ENCODE results near the gene NXT1. TPM values are rescaled to one million over a fixed set of nuclear protein-coding genes. Genes with fewer than 3 reads are reported as not detected.

Gene NXT1
- total and polyA plus RNA-seq, 2 experiments from 2014 or later = 30.2 to 34.4 TPM

GRCh38 chr20:23313271-23313670, 37.3 kb upstream of the NXT1 start:
- peaks cover 3% of the 10 kb centered on the region for H3K27me3 Mint-ChIP-seq (ENCODE audit: insufficient read depth, low read depth, poor library complexity)
- H2AFZ ChIP-seq = no peak overlapping the region
- no peaks in the 10 kb centered on the region for H3K36me3 ChIP-seq (ENCODE audit: insufficient read depth)
- H3K36me3 Mint-ChIP-seq (ENCODE audit: low read depth) = no peaks in the 10 kb centered on the region; the same call in 2 of the 3 replicates
- no peak overlapping the region for H3K27ac ChIP-seq (ENCODE audit: low read depth)
- H3K4me3 ChIP-seq = no peak overlapping the region
- no peak overlapping the region for H3K4me2 ChIP-seq
- H3F3A ChIP-seq (replicated peaks; ENCODE audit: low read depth) = no peaks in the 10 kb centered on the region
- H3K4me3 Mint-ChIP-seq = no peak overlapping the region
- H3K4me1 ChIP-seq (ENCODE audit: insufficient read depth) = no peaks in the 10 kb centered on the region
- TF ChIP-seq ZNF331 (CRISPR knock-in tag; IDR thresholded peaks at IDR 0.05; ENCODE audit: low read depth) (no peak), JUNB (IDR thresholded peaks at IDR 0.05; ENCODE audit: unreplicated experiment) (no peak), POLR2AphosphoS5 (IDR thresholded peaks at IDR 0.05; ENCODE audit: low read depth) (no peak), ZNF114 (CRISPR knock-in tag; IDR thresholded peaks at IDR 0.05) (no peak), CREB1 (CRISPR knock-in tag; IDR thresholded peaks at IDR 0.05; ENCODE audit: low read depth) (no peak)
- no peaks in the 10 kb centered on the region for H3K79me2 ChIP-seq (replicated peaks; ENCODE audit: insufficient read depth)
- H3K27me3 ChIP-seq (ENCODE audit: insufficient read depth) = no peaks in the 10 kb centered on the region
- no peaks in the 10 kb centered on the region for H4K20me1 ChIP-seq (replicated peaks; ENCODE audit: insufficient read depth)
- H3K9me2 ChIP-seq (ENCODE audit: insufficient read depth) = no peaks in the 10 kb centered on the region
- no peak overlapping the region for H3K27ac Mint-ChIP-seq
- peaks cover 2% of the 10 kb centered on the region; the same call in 2 of the 3 replicates for H3K9me3 Mint-ChIP-seq
- DNase-seq (ENCODE audit: low spot score) = no peak
- no peak for ATAC-seq
- H3K4me1 Mint-ChIP-seq = no peaks in the 10 kb centered on the region

GRCh38 chr20:23314699-23315098, 35.9 kb upstream of the NXT1 start:
- H3K27ac ChIP-seq (ENCODE audit: low read depth) = no peak overlapping the region
- H2AFZ ChIP-seq = no peak overlapping the region
- H3K79me2 ChIP-seq (replicated peaks; ENCODE audit: insufficient read depth) = no peaks in the 10 kb centered on the region
- H3K27me3 ChIP-seq (ENCODE audit: insufficient read depth) = no peaks in the 10 kb centered on the region
- Mint-ChIP-seq H3K27me3 (ENCODE audit: insufficient read depth, low read depth, poor library complexity) (peaks cover 3% of the 10 kb centered on the region), H3K9me3 (no peaks in the 10 kb centered on the region; the same call in 2 of the 3 replicates), H3K4me1 (no peaks in the 10 kb centered on the region), H3K27ac (no peak overlapping the region), H3K36me3 (ENCODE audit: low read depth) (no peaks in the 10 kb centered on the region; the same call in 2 of the 3 replicates), H3K4me3 (no peak overlapping the region)
- H4K20me1 ChIP-seq (replicated peaks; ENCODE audit: insufficient read depth) = no peaks in the 10 kb centered on the region
- DNase-seq (ENCODE audit: low spot score) (no peak), ATAC-seq (no peak)
- H3K9me2 ChIP-seq (ENCODE audit: insufficient read depth) = no peaks in the 10 kb centered on the region
- H3K4me1 ChIP-seq (ENCODE audit: insufficient read depth) = no peaks in the 10 kb centered on the region
- no peaks in the 10 kb centered on the region for H3K36me3 ChIP-seq (ENCODE audit: insufficient read depth)
- H3K4me3 ChIP-seq = no peak overlapping the region
- H3F3A ChIP-seq (replicated peaks; ENCODE audit: low read depth) = no peaks in the 10 kb centered on the region
- H3K4me2 ChIP-seq = no peak overlapping the region
- TF ChIP-seq POLR2AphosphoS5 (IDR thresholded peaks at IDR 0.05; ENCODE audit: low read depth) (no peak), NANOG (IDR thresholded peaks at IDR 0.05; ENCODE audit: borderline replicate concordance) (no peak), CTCF (conservative IDR thresholded peaks at IDR 0.05; ENCODE audit: low read depth in 2 of 2) (no peak), ZNF331 (CRISPR knock-in tag; IDR thresholded peaks at IDR 0.05; ENCODE audit: low read depth) (no peak), EZH2phosphoT487 (IDR thresholded peaks at IDR 0.05; ENCODE audit: unreplicated experiment) (no peak), ETS1 (IDR thresholded peaks at IDR 0.05) (no peak), ZNF114 (CRISPR knock-in tag; IDR thresholded peaks at IDR 0.05) (no peak), STAT1 (IDR thresholded peaks at IDR 0.05; ENCODE audit: unreplicated experiment) (no peak), EZH2 (IDR thresholded peaks at IDR 0.05; ENCODE audit: low read depth, unreplicated experiment) (no peak), ZNF462 (CRISPR knock-in tag; IDR thresholded peaks at IDR 0.05) (no peak), CREB1 (CRISPR knock-in tag; IDR thresholded peaks at IDR 0.05; ENCODE audit: low read depth) (no peak), JUNB (IDR thresholded peaks at IDR 0.05; ENCODE audit: unreplicated experiment) (no peak)

All from GM23338 (cell line).